Hematopoietic multipotent progenitor cell treated with erythropoietin and hydrocortisone succinate and interleukin-3 and kit ligand, for 15 days (in vitro differentiated cells): Measurements from ENCODE around the gene FOXR1.
"Not testable (repeated sequence)": the region's sequence is repeated elsewhere in the genome, so short reads cannot be mapped to it uniquely, and the experiment has no call there.

Experiments
- DNase-seq: peaks from one replicate; pipeline ENCODE4 v3.0.0-alpha.2; 2015; ENCODE audit warnings: low spot score

FOXR1 gene

DNA sequence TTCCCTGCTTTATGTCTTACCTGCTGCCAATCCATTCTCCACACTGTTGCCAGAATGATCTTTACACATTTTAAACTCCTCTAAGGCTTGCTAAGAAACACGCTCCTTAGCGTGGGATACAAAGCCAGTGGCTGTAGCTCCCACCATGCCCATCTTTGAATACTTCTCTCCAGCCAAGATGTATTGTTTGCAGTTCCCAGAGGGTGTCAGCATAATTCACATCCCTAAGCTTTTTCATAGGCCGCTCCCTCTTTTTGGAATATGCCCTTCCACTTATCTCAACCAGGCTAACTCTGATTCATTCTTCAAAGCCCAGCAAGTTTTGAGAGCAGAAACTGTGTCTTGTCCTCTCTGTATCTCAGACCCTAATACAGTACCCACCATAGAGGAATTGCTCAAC, 23.6 kb upstream of the FOXR1 start:
- no peak for DNase-seq

DNA sequence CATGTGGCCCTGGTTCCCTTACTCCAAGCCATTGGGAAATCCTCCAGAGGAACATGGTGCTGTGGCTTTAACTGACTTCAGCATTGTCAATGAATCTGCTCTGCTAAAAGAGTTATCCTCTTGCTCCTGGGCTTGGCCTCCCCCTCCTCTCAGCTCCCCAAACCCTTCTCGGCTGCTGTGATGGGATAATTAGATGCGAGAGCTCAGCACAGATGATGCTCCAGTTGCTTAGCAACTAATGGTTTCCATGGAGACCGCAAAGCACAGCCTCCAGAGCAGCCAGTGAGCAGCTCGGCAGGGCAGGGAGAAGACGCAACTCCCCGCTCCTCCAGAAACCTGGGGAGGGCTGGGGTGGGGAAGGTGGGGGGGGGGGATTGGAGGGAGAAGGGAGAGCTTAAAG, 18.3 kb upstream of the FOXR1 start:
- no peak for DNase-seq

- not testable (repeated sequence) for DNase-seq
These were observed 17.6 kb upstream of the FOXR1 start for GRCh38 chr11:118953976-118954375.

GRCh38 chr11:118956094-118956846, 15.3 kb upstream of the FOXR1 start, which contains the start of gene UPK2:
Gene UPK2 (plus strand): TSS chr11:118956298. CDS start chr11:118956351, 53 bp downstream.
- DNase-seq, result peak; percentile 81

DNA sequence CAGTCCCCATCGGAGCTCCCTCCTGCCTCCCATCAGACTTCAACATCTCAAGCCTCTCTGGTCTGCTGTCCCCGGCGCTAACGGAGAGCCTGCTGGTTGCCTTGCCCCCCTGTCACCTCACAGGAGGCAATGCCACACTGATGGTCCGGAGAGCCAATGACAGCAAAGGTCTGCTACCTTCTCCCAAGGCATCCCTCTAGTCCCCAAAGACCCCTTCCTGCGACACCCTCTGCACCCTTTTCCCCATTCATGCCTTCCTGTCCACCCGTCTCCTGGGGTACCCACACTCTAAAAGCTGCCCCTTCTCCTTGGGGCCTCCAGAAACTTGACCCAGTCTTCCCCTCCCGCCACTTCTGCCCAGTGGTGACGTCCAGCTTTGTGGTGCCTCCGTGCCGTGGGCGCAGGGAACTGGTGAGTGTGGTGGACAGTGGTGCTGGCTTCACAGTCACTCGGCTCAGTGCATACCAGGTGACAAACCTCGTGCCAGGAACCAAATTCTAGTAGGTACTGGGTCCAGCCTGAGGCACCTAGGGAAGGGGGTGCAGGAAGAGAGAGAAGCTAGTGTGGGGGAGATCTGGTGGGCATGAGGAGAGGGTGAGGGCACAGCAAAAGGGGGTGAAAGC, 14.6 kb upstream of the FOXR1 start:
- no peak for DNase-seq

DNA sequence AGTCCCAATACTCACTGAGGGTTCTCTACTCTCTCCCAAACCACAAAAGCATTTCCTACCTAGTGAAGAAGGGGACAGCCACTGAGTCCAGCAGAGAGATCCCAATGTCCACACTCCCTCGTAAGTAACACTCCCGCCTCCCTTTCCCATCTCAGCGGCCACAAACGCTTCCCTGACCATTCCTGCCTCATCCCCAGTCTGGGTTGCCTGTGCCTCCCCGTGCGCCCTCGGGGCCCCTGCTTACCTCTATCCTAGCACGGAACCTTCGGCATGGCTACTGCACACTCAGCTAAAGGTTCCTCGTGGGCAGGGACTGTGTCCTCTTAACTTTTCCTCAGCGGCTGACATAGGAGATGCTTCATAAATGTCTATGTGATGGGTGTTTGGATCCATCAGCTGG, 14.0 kb upstream of the FOXR1 start:
- DNase-seq, result no peak

- no peak for DNase-seq
These were observed 13.6 kb upstream of the FOXR1 start for GRCh38 chr11:118957968-118958367.

- DNase-seq, result no peak
These were observed 13.0 kb upstream of the FOXR1 start for GRCh38 chr11:118958577-118958976.

GRCh38 chr11:118961189-118961588, 10.4 kb upstream of the FOXR1 start:
- no peak for DNase-seq

DNA sequence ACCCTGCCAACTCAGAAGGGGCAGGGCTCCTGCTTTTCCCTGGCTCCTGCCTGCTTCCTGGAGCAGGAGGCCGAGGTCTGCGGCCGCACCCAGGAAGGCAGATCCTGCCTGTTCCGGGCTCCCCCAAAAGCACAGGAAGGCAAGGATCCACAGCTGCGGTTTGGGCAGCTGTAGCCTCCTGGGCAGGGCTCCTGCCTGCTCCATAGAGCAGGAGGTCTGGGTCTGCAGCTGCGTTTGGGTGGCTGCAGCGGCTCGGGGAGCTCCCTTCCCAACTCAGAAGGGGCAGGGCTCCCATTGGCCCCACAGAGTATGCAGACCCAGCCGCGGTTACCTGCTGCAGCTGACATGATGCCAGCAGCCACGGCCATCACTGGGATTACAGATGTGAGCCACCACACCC, 10.0 kb upstream of the FOXR1 start:
- DNase-seq, result no peak

DNA sequence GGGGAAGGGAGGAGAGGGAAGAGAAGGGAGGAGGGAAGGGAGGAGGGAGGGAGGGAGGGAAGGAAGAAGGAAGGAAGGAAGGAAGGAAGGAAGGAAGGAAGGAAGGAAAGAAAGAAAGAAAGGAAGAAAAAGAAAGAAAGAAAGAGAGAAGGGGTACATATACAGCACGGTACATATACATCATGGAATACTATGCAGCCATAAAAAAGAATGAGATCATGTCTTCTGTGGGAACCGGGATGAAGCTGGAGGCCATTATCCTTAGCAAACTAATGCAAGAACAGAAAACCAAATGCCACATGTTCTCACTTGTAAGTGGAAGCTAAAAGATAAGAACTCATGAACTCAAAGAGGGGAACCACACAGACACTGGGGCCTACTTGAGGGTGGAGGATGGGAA, 2.1 kb upstream of the FOXR1 start:
- DNase-seq, result not testable (repeated sequence)

- no peak for DNase-seq
These were observed 2.4 kb downstream of the FOXR1 start for GRCh38 chr11:118973985-118974384.

DNA sequence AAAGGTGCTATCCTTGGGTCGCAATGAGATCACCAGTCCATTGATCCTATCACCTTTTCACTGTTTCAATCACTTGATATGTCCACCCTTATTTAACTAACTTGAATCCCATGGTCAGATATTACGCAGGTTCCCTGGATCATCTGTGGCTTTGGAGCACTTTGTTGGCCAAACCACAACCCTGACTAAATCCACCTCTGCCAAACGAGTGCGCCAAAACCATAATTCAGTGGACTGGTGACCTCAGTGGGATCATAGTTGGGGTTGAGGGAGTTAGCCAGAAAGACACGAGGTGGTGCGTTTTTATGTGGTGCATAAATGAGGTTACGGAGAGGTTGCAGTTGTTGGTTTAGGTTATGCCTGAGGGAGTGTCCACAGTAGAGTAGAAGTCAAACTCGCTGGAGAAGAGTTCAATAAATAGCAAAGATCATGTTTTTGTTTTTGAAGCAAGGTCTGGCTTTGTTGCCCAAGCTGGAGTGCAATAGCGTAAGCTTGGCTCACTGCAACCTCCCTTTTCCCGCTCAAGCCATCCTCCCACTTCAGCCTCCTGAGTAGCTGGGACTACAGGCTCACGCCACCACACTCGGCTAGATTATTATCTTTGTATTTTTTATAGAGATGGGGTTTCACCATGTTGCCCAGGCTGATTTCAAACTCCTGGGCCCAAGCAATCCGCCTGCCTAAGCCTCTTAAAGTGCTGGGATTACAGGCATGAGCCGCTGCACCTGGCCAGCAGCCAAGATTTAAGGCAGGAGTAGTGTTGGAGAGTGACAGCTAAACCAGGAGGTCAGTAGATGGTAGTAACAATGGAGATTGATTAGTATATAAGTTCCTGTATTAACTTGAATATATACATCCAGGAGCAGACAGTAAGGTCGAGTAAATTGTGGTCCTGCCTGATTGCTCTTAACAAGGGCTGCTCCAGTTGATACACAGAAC, 4.5 kb downstream of the FOXR1 start:
- DNase-seq, result no peak

GRCh38 chr11:118979434-118979833, 7.9 kb downstream of the FOXR1 start:
- no peak for DNase-seq

GRCh38 chr11:118980191-118980881, 8.8 kb downstream of the FOXR1 start:
- no peak for DNase-seq

DNA sequence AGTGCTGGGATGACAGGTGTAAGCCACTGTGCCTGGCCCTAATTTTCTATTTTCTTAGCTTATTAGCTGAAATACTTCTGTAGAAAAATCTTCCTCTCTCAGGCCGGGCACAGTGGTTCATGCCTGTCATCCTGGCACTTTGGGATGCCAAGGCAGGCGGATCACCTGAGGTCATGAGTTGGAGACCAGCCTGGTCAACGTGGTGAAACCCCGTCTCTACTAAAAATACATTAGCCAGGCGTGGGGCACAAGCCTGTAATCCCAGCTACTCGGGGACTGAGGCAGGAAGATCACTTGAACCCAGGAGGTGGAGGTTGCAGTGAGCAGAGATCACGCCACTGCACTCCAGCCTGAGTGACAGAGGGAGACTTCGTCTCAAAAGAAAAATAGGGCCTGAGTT, 12.8 kb downstream of the FOXR1 start:
- DNase-seq, result not testable (repeated sequence)

DNA sequence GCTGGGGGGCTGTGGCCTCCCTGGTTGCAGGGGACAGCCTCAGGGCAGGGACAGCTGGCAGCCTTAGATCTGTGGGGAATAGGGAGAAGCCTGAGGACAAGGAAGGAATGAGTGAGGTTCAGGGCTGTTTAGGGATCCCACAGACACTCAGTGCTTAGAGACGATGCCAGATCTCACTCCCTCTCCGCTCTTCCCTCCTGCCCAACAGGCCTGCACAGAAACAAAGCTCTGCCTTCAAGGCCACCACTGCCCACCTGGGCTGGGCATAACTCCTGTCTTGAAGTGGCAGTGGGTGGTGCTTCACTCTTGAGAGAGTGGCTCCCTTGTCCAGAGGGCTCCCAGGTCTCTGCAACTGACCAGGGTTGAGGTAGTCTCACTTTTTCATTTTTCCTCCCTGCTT, 13.3 kb downstream of the FOXR1 start:
- no peak for DNase-seq

- no peak for DNase-seq
These were observed 16.7 kb downstream of the FOXR1 start for GRCh38 chr11:118988280-118988679.

GRCh38 chr11:118991486-118992038, 20.0 kb downstream of the FOXR1 start:
- not testable (repeated sequence) for DNase-seq

GRCh38 chr11:118996926-118997626, 25.5 kb downstream of the FOXR1 start:
- no peak for DNase-seq
